HG03097 (cell line): ENCODE results near the gene CASP12.
"Not testable (repeated sequence)": the region's sequence is repeated elsewhere in the genome, so short reads cannot be mapped to it uniquely, and the experiment has no call there.

Source experiments
- ATAC-seq: cut with Tn5 transposase; IDR thresholded peaks from one replicate; pipeline ENCODE4 v1.9.1; 2021; ENCODE audit not compliant: unreplicated experiment, low FRiP score

The CASP12 gene

GRCh38 chr11:104897891-104898684 lies at the start of gene CASP12:
Gene CASP12 (minus strand): TSS chr11:104898460.
- ATAC-seq: peak; percentile 77

- peak; percentile 89 for ATAC-seq
Measured at GRCh38 chr11:104946907-104947306, 48.6 kb upstream of the CASP12 start.

- no peak for ATAC-seq
Measured at GRCh38 chr11:104944076-104944475, 45.8 kb upstream of the CASP12 start.

- ATAC-seq: no peak
Measured at GRCh38 chr11:104943561-104943960, 45.3 kb upstream of the CASP12 start.

- no peak for ATAC-seq
Measured at GRCh38 chr11:104934594-104934993, 36.3 kb upstream of the CASP12 start.

GRCh38 chr11:104934073-104934472 lies 35.8 kb upstream of the CASP12 start:
- not testable (repeated sequence) for ATAC-seq

GRCh38 chr11:104928811-104929210 lies 30.6 kb upstream of the CASP12 start:
- ATAC-seq: no peak

GRCh38 chr11:104926771-104927611 lies 28.7 kb upstream of the CASP12 start:
- no peak for ATAC-seq

- no peak for ATAC-seq
Measured at GRCh38 chr11:104925850-104926249, 27.6 kb upstream of the CASP12 start.

- no peak for ATAC-seq
Measured at GRCh38 chr11:104918113-104918824, 20.0 kb upstream of the CASP12 start.

- no peak for ATAC-seq
Measured at GRCh38 chr11:104917271-104918112, 19.2 kb upstream of the CASP12 start.

GRCh38 chr11:104916442-104916841 lies 18.2 kb upstream of the CASP12 start:
- no peak for ATAC-seq

GRCh38 chr11:104912102-104912501 lies 13.8 kb upstream of the CASP12 start:
- ATAC-seq: no peak

GRCh38 chr11:104908186-104908531 lies 9.9 kb upstream of the CASP12 start:
- no peak for ATAC-seq

- ATAC-seq: no peak
Measured at GRCh38 chr11:104907521-104908185, 9.4 kb upstream of the CASP12 start.

- no peak for ATAC-seq
Measured at GRCh38 chr11:104905271-104905670, 7.0 kb upstream of the CASP12 start.

- no peak for ATAC-seq
Measured at GRCh38 chr11:104899226-104899625, 966 bp upstream of the CASP12 start.

GRCh38 chr11:104898685-104899013 lies 389 bp upstream of the CASP12 start:
- no peak for ATAC-seq

GRCh38 chr11:104895634-104896033 lies 2.6 kb downstream of the CASP12 start:
- no peak for ATAC-seq

GRCh38 chr11:104893876-104894275 lies 4.4 kb downstream of the CASP12 start:
- ATAC-seq: no peak
